HG02938 (cell line): ENCODE results near the gene CCDC102A.
"Not testable (repeated sequence)": the region's sequence is repeated elsewhere in the genome, so short reads cannot be mapped to it uniquely, and the experiment has no call there.

Experiments used
- ATAC-seq: cut with Tn5 transposase; IDR thresholded peaks from one replicate; pipeline ENCODE4 v1.9.1; 2021; ENCODE audit warnings: mild to moderate bottlenecking, moderate library complexity; ENCODE audit not compliant: unreplicated experiment

Gene CCDC102A

DNA sequence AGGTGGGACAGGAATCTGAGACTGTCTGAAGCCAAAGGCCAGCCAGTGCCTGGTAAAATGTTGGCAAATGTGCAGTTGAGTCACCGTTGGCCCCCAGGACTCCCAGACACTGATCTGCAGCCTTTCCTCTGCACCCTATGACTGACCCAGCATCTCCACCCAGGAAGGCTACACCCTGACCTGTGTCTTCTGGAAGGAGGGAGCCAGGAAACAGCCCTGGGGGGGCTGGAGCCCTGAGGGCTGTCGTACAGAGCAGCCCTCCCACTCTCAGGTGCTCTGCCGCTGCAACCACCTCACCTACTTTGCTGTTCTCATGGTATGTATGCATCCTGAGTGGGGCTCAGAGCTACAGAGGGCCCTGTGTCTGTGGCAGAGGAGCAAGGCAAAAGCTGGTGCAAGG, 30.1 kb upstream of the CCDC102A start:
- ATAC-seq: no peak

- no peak for ATAC-seq
Measured at GRCh38 chr16:57565461-57565860, 29.1 kb upstream of the CCDC102A start.

DNA sequence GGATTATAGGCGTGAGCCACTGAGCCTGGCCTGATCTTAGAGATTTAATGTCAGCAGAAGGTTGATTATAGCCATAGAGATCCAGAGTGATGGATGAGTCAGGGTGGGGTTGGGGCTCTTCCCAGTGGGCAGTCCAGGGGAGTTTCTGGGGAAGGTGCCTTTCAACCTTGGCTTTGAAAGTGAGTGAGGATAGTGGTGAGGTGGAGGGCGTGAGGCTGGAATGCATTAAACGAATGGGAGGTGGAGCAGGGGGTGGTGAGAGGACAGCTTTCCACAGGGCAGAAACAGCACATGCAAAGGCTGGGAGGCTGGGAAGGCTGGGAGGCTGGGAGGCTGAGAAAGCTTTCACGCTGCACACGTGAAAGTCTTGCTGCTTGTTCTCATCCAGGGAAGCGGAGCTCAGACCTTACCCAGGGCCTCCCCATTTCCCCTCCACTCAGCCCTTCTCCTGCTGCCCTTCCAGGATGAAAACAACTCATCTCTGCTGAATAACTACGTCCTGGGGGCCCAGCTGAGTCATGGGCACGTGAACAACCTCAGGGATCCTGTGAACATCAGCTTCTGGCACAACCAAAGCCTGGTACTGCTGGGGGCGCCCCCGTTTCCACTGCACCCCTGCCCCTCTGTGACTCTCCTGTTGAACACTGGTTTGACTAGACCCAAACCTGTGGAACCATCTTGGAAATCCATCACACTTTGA, 28.4 kb upstream of the CCDC102A start:
- no peak for ATAC-seq

DNA sequence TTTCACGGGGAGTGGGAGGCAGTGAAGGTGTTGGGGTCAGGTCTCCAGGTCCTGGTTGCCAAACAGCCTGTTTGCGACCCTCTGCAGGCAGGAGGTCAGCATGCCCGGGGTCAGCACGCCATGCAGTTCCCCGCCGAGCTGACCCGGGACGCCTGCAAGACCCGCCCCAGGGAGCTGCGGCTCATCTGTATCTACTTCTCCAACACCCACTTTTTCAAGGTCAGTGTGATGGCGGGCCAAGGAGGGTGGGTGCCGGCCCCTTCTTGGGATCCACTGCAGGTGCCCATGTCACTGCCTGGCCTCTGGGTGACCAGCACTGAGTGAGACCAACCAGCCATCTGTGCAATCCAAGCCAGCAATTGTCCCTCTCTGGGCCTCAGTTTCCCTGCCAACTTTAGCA, 27.4 kb upstream of the CCDC102A start:
- ATAC-seq: no peak

- no peak for ATAC-seq
Measured at GRCh38 chr16:57563487-57563750, 27.0 kb upstream of the CCDC102A start.

GRCh38 chr16:57562669-57563486, 26.5 kb upstream of the CCDC102A start:
- no peak for ATAC-seq

DNA sequence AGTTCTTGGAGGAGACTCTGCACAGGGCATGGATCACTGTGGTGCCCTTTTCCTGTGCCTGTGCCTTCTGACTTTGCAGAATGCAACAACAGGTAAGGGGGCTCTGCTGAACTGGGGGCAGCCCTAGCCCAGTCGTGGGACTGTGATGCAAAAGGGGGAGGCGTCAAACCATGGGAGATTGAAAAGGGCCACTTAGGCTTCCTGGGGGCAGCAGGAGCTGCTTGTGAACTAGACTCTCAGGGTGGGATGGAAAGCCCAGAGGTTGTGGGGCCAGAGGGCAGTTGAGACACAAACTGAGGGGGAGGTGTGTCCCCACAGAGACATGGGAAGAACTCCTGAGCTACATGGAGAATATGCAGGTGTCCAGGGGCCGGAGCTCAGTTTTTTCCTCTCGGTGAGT, 25.7 kb upstream of the CCDC102A start:
- ATAC-seq: no peak

DNA sequence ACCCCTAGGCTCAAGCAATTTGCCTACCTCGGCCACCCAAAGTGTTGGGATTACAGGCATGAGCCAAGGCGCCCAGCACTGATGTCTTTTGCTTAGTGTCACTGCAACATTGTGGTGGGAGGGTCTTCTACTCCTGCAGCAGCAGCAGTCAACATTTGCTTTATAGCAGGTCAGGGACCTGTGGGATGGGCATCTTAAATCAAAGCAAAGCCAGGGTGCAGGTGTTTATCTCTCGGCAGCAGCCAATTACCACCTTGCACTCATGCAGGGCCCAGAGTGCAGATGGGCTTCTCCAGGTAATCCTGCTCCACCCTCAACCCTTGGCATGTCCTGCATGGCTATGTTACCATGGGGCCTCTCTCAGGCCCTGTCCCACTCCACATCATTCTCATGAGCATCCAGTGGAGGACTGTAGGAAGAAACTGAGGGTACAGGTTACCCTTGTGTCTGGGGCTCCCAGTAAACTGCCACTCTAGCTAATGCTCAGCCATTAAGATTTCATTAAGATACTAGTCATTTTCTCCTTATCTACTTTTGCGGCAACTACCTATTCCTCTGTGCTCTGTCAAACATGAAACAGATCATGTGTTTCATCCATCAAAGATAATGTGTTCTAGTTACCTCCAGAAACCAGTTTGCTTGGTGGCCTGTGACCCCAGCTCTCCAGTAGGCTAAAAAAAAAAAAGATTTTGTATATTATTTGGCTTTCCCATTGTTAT, 22.9 kb upstream of the CCDC102A start:
- no peak for ATAC-seq

DNA sequence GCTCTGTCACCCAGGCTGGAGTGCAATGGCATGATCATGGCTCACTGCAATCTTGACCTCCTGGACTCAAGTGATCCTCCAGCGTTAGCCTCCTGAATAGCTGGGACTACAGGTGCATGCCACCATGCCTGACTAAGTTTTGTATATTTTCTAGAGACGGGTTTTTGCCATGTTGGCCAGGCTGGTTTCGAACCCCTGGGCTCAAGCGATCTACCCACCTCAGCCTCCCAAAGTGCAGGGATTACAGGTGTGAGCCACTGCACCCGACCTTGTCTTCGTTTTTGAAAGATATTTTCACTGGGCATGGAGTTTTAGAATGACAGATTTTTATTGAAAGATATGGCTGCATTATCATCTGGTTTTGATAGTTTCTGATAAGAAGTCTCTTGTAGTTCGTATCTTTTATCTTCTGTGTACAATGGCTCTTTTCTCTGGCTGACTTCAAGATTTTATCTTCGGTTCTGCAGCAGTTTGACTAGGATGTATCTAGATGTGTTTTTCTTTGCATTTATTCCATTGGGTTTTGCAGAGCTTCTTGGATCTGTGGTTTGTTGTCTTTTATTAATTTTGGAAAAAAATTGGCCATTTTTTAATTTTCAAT, 20.7 kb upstream of the CCDC102A start:
- no peak for ATAC-seq

- no peak for ATAC-seq
Measured at GRCh38 chr16:57555831-57556230, 19.5 kb upstream of the CCDC102A start.

- no peak for ATAC-seq
Measured at GRCh38 chr16:57551057-57551456, 14.7 kb upstream of the CCDC102A start.

DNA sequence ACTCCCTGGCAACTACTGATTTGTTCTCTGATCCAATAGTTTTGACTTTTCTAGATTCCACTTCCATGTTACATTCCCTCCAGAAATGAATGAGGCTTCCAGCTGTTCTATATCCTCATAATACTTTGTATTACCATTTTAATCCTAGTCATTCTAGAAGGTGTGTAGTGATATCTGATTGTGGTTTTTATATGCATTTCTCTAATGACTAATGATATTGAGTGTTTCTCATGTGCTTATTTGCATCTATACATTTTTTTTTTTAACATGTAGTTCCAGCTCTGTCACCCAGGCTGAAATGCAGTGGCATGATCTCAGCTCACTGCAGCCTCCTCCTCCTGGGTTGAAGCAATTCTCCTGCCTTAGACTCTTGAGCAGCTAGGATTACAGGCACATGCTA, 13.4 kb upstream of the CCDC102A start:
- no peak for ATAC-seq

GRCh38 chr16:57548408-57548807, 12.0 kb upstream of the CCDC102A start:
- no peak for ATAC-seq

DNA sequence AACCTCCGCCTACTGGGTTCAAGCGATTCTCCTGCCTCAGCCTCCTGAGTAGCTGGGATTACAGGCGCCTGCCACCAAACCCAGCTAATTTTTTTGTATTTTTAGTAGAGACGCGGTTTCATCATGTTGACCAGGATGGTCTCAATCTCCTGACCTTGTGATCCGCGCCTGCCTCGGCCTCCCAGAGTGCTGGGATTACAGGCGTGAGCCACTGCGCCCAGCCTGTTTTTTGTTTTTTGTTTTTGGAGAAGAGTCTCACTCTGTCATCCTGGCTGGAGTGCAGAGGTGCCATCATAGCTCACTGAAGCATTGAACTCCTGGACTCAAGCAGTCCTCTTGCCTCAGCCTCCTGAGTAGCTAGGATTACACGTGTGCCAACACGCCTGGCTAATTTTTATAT, 11.2 kb upstream of the CCDC102A start:
- not testable (repeated sequence) for ATAC-seq

GRCh38 chr16:57544124-57544653, 7.8 kb upstream of the CCDC102A start:
- peak; percentile 74 for ATAC-seq

DNA sequence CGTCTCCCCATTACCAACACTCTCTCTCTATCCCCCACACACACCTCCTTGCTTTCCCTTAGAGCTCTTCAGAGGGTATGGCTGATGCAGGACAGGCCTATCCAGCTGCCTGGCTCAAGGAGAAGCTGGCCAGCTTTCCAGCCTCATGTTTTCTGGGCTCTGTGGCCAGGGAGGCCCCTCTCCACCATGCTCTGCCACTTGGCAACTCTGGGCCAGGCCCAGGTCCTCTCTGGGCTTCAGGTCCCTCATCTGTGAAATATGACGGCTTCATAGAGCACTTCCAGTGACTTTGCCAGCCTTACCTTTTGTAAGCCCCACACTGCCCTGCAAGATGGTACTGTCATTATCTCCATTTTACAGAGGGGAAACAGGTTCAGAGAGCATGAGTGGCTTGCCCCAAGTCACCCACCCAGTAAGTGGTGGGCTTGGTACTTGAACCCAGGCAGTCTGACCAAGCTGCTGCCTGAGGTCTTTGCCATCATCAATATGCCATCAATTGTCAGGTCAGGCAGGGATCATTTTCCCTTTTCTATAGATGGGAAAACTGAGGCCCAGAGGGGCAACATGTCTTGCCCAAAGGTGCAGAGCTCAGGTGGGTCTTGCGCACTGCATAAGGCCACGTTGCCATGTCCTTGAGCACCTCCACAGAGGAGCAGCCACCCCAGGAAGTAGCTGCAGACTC, 5.5 kb upstream of the CCDC102A start:
- ATAC-seq: no peak

- no peak for ATAC-seq
Measured at GRCh38 chr16:57540906-57541753, 4.8 kb upstream of the CCDC102A start.

- ATAC-seq: no peak
Measured at GRCh38 chr16:57540387-57540786, 4.0 kb upstream of the CCDC102A start.

GRCh38 chr16:57539072-57539796, 2.9 kb upstream of the CCDC102A start:
- peak; percentile 59 for ATAC-seq
